ENCODE data around the gene IDNK.

DNA sequence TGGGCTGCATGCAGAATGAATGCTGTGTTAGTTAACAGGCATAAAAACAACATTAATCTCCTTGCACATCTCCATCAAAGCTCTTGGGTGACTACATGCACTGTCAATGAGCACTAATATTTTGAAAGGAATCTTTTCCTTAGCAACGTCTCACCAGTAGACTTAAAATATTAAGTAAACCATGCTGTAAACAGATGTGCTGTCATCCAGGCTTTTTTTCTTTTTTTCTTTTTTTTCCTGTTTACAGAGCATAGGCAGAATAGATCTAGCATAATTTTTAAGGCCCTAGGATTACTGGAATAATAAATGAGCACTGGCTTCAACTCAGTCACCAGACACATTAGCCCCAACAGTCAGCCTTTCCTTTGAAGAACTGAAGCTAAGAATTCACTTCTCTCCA lies 48.5 kb downstream of the IDNK start:
- TF ChIP-seq, protein P1, sequence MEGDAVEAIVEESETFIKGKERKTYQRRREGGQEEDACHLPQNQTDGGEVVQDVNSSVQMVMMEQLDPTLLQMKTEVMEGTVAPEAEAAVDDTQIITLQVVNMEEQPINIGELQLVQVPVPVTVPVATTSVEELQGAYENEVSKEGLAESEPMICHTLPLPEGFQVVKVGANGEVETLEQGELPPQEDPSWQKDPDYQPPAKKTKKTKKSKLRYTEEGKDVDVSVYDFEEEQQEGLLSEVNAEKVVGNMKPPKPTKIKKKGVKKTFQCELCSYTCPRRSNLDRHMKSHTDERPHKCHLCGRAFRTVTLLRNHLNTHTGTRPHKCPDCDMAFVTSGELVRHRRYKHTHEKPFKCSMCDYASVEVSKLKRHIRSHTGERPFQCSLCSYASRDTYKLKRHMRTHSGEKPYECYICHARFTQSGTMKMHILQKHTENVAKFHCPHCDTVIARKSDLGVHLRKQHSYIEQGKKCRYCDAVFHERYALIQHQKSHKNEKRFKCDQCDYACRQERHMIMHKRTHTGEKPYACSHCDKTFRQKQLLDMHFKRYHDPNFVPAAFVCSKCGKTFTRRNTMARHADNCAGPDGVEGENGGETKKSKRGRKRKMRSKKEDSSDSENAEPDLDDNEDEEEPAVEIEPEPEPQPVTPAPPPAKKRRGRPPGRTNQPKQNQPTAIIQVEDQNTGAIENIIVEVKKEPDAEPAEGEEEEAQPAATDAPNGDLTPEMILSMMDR (conservative IDR thresholded peaks at IDR 0.05; ENCODE audit: low read length): no peak
- no peak for TF ChIP-seq EZH2phosphoT487 (IDR thresholded peaks at IDR 0.05; ENCODE audit: borderline replicate concordance)

All from Loucy (cell line).